Muscle of back (tissue), 11 donors: ENCODE data around the gene AOPEP. TPM values are rescaled to one million over a fixed set of nuclear protein-coding genes. Genes with fewer than 3 reads are reported as not detected.

Experiments used
- DNase-seq, 3 donors: peaks; one replicate each; pipeline versions ENCODE4 v3.0.0 to v3.0.0-alpha.2; 2013
- polyA plus RNA-seq, 10 donors: library from polyadenylated mRNA; unstranded; fragments of 120-200 nt; gene quantifications; one replicate each; pipeline ENCODE4 v1.2.1, GENCODE V29; 2013; ENCODE audit not compliant: insufficient read length in 10 of 10

AOPEP gene
- polyA plus RNA-seq, 10 donors, result 25.6 to 44.3 (median 32.8) TPM

- DNase-seq, result no peak
Measured at GRCh38 chr9:94760010-94760409, 33.5 kb downstream of the AOPEP start.

- no peak for DNase-seq
Measured at GRCh38 chr9:94760660-94761059, 34.2 kb downstream of the AOPEP start.

GRCh38 chr9:94761481-94761880 is 35.0 kb downstream of the AOPEP start:
- no peak for DNase-seq

GRCh38 chr9:94767331-94768072 is 41.0 kb downstream of the AOPEP start:
- peak in 1 of 3 donors; percentile 37 for DNase-seq

GRCh38 chr9:94768766-94769165 is 42.3 kb downstream of the AOPEP start:
- DNase-seq, result no peak

- DNase-seq, result no peak
Measured at GRCh38 chr9:94770334-94770733, 43.8 kb downstream of the AOPEP start.

GRCh38 chr9:94771096-94771495 is 44.6 kb downstream of the AOPEP start:
- no peak for DNase-seq

- DNase-seq, result no peak
Measured at GRCh38 chr9:94772144-94772543, 45.6 kb downstream of the AOPEP start.

- peak in 2 of 3 donors; percentile 67 to 79 for DNase-seq
Measured at GRCh38 chr9:94772639-94773303, 46.3 kb downstream of the AOPEP start.

- DNase-seq, result no peak
Measured at GRCh38 chr9:94773655-94774054, 47.2 kb downstream of the AOPEP start.

- DNase-seq, result no peak
Measured at GRCh38 chr9:94778013-94778412, 51.5 kb downstream of the AOPEP start.

- DNase-seq, result no peak
Measured at GRCh38 chr9:94779031-94779430, 52.5 kb downstream of the AOPEP start.

- DNase-seq, result no peak
Measured at GRCh38 chr9:94779693-94780290, 53.3 kb downstream of the AOPEP start.

GRCh38 chr9:94780516-94780950 is 54.0 kb downstream of the AOPEP start:
- no peak for DNase-seq

GRCh38 chr9:94782355-94783101 is 56.0 kb downstream of the AOPEP start:
- peak; percentile 65 to 79 (median 71) for DNase-seq

GRCh38 chr9:94783102-94783682 is 56.7 kb downstream of the AOPEP start:
- peak; percentile 75 to 87 (median 76) for DNase-seq

GRCh38 chr9:94783928-94784327 is 57.4 kb downstream of the AOPEP start:
- no peak for DNase-seq

GRCh38 chr9:94785215-94786169 is 59.0 kb downstream of the AOPEP start:
- peak in 1 of 3 donors; percentile 51 for DNase-seq

- no peak for DNase-seq
Measured at GRCh38 chr9:94786586-94786985, 60.1 kb downstream of the AOPEP start.

- no peak for DNase-seq
Measured at GRCh38 chr9:94787266-94787665, 60.8 kb downstream of the AOPEP start.
